B cell (primary cell): ENCODE data around the gene SLC9A3. TPM values are rescaled to one million over a fixed set of nuclear protein-coding genes. Genes with fewer than 3 reads are reported as not detected.

Experiments
- ATAC-seq: fragments of 200-7000 bp; cut with Tn5 transposase; one replicate; pipeline ENCODE4 v1.10.0; 2021; ENCODE audit warnings: low read depth, mild to moderate bottlenecking, moderate number of reproducible peaks, moderate library complexity
- CTCF ChIA-PET: fragments of 350-600 bp; sonication (Branson Sonifier 250); formaldehyde crosslinking; loops from one replicate; lab custom pipeline; 2021; ENCODE audit warnings: antibody characterized with exemption, inconsistent platforms; lab: Charles Lee
- POLR2A ChIA-PET: fragments of 350-600 bp; sonication (Branson Sonifier 250); formaldehyde crosslinking; loops from one replicate; lab custom pipeline; 2021; ENCODE audit warnings: antibody characterized with exemption; lab: Charles Lee
- DNase-seq: peaks from one replicate; pipeline ENCODE4 v3.0.0; 2013
- H2AFZ ChIP-seq: 2 replicates; pipeline ENCODE4 v1.6.1; 2012; ENCODE audit warnings: mild to moderate bottlenecking, low read depth, low read length; ENCODE audit not compliant: insufficient read depth, poor library complexity, severe bottlenecking
- H3K27ac ChIP-seq, 2 donors: 1 replicate in 1 of 2; 2 replicates in 1 of 2; pipeline ENCODE4 v1.5.1; 2012 to 2013; ENCODE audit warnings: low read length in 2 of 2, mild to moderate bottlenecking in 2 of 2, moderate library complexity in 1 of 2
- H3K27me3 ChIP-seq, 4 experiments: fragments of 200-600 bp in 1 of 4; sonication (generic) in 1 of 4; replicated peaks in 1 of 4; 1 replicate in 2 of 4; 2 replicates in 2 of 4; pipeline versions ENCODE4 v1.6.1 to v1.7.0; 2013 to 2016; ENCODE audit warnings: low read length in 3 of 4, mild to moderate bottlenecking in 2 of 4, mixed read lengths in 1 of 4, moderate library complexity in 1 of 4; ENCODE audit not compliant: insufficient read depth in 4 of 4, control insufficient read depth in 3 of 4; ENCODE audit errors: control extremely low read depth in 1 of 4
- H3K36me3 ChIP-seq, 2 experiments: replicated peaks in 1 of 2; 1 replicate in 1 of 2; 2 replicates in 1 of 2; pipeline versions ENCODE4 v1.6.1 to v1.7.1; 2013; ENCODE audit warnings: low read length in 1 of 2; ENCODE audit not compliant: insufficient read depth in 2 of 2, control insufficient read depth in 1 of 2; ENCODE audit errors: control extremely low read depth in 1 of 2, extremely low read depth in 1 of 2
- H3K4me1 ChIP-seq, 2 donors: fragments of 200-600 bp in 1 of 2; sonication (generic) in 1 of 2; 1 replicate in 1 of 2; 2 replicates in 1 of 2; pipeline versions ENCODE4 v1.5.1 to v1.6.1; 2013 to 2017; ENCODE audit warnings: low read length in 2 of 2; ENCODE audit not compliant: control insufficient read depth in 2 of 2, insufficient read depth in 2 of 2
- H3K4me2 ChIP-seq: replicated peaks from 2 replicates; pipeline ENCODE3; 2012; ENCODE audit warnings: mild to moderate bottlenecking, low read depth, low read length; ENCODE audit not compliant: poor library complexity, severe bottlenecking
- H3K4me3 ChIP-seq, 5 experiments: fragments of 200-600 bp in 1 of 5; sonication (generic) in 1 of 5; 1 replicate in 3 of 5; 2 replicates in 2 of 5; pipeline versions ENCODE4 v1.5.1 to v1.7.0; 2011 to 2016; ENCODE audit warnings: low read length in 4 of 5, mild to moderate bottlenecking in 4 of 5, low read depth in 2 of 5, control low read depth in 1 of 5, moderate library complexity in 1 of 5; ENCODE audit not compliant: insufficient read depth in 1 of 5; ENCODE audit errors: control extremely low read depth in 1 of 5, extremely low read depth in 1 of 5
- H3K79me2 ChIP-seq: fragments of 200-600 bp; sonication (generic); one replicate; pipeline ENCODE4 v1.6.0; 2016; ENCODE audit warnings: low read length; ENCODE audit not compliant: control insufficient read depth, insufficient read depth
- H3K9ac ChIP-seq: fragments of 200-600 bp; sonication (generic); 2 replicates; pipeline ENCODE4 v1.6.1; 2017; ENCODE audit warnings: mild to moderate bottlenecking, low read length, moderate library complexity
- H3K9me3 ChIP-seq, 3 donors: one replicate each; pipeline versions ENCODE4 v1.6.1 to v1.7.1; 2013; ENCODE audit warnings: low read length in 2 of 3; ENCODE audit not compliant: control insufficient read depth in 2 of 3, insufficient read depth in 1 of 3; ENCODE audit errors: control extremely low read depth in 1 of 3
- H4K20me1 ChIP-seq: 2 replicates; pipeline ENCODE4 v1.6.0; 2012; ENCODE audit warnings: mild to moderate bottlenecking, low read length; ENCODE audit not compliant: insufficient read depth, control insufficient read depth, poor library complexity, severe bottlenecking
- H3K27ac Mint-ChIP-seq: one replicate; pipeline ENCODE4 v1.8.0; 2021; ENCODE audit warnings: mixed read lengths
- H3K27me3 Mint-ChIP-seq: one replicate; pipeline ENCODE4 v1.8.0; 2021; ENCODE audit warnings: mixed read lengths
- H3K4me1 Mint-ChIP-seq: one replicate; pipeline ENCODE4 v1.8.0; 2021; ENCODE audit warnings: mixed read lengths
- H3K4me3 Mint-ChIP-seq: one replicate; pipeline ENCODE4 v1.8.0; 2021; ENCODE audit warnings: mixed read lengths
- H3K9me3 Mint-ChIP-seq: one replicate; pipeline ENCODE4 v1.8.0; 2022; ENCODE audit warnings: mixed read lengths; ENCODE audit not compliant: insufficient read depth
- EZH2 ChIP-seq: IDR thresholded peaks from 2 replicates; pipeline ENCODE4 v1.6.1; 2012; ENCODE audit warnings: borderline replicate concordance, low read depth, mild to moderate bottlenecking, moderate library complexity, low read length; ENCODE audit not compliant: insufficient read depth, poor library complexity, severe bottlenecking
- WGBS: methylation state at CpG from one replicate; pipeline ENCODE4 v1.1.5; 2013; ENCODE audit warnings: missing lambda C conversion rate; ENCODE audit not compliant: insufficient coverage; 5-methylcytosine and 5-hydroxymethylcytosine counted together
- intact Hi-C: fragments of 100-400 bp; cut with micrococcal nuclease; formaldehyde crosslinking; loops from one replicate; pipeline ENCODE4 v1.10.0; 2022
- polyA plus RNA-seq: library from polyadenylated mRNA; depleted of rRNA; stranded (reverse); fragments of >200 nt; gene quantifications from 2 replicates; pipeline ENCODE4 v1.2.3, GENCODE V29; 2012
- total RNA-seq, 2 donors: library from RNA; stranded (reverse); fragments of 120-200 nt in 1 of 2; gene quantifications; 1 replicate in 1 of 2; 2 replicates in 1 of 2; pipeline versions ENCODE4 v1.2.3 to v1.2.4, GENCODE V29; 2013 to 2022
- TF ChIP-seq, protein P1 (sequence below): fragments of 200-600 bp; IDR thresholded peaks from one replicate; pipeline ENCODE4 v1.8.0; 2022; ENCODE audit warnings: antibody characterized with exemption, mild to moderate bottlenecking

Gene SLC9A3
- total and polyA plus RNA-seq, 2 donors (not counting 1 experiment from before 2014, with no cell fraction given), result 0.84 to 2.0 TPM

GRCh38 chr5:554284-554988, 30.2 kb upstream of the SLC9A3 start:
- intact Hi-C loops, result no loop called here
- Mint-ChIP-seq H3K9me3 (no peaks in the 10 kb centered on the region), H3K4me3 (no peak overlapping the region), H3K4me1 (no peaks in the 10 kb centered on the region), H3K27me3 (peaks cover 27% of the 10 kb centered on the region), H3K27ac (no peak overlapping the region)
- ATAC-seq, result no peak
- H3K4me1 ChIP-seq, result no peaks in the 10 kb centered on the region
- H3K27ac ChIP-seq, result no peak overlapping the region
- peaks cover 0 to 11% (median 8%) of the 10 kb centered on the region in 4 experiments for H3K27me3 ChIP-seq
- peaks cover 0 to 30% (median 3%) of the 10 kb centered on the region in 3 donors for H3K9me3 ChIP-seq
- DNase-seq, result no peak
- no peaks in the 10 kb centered on the region for H3K36me3 ChIP-seq
- H3K4me2 ChIP-seq, result no peak overlapping the region
- no peaks in the 10 kb centered on the region for H4K20me1 ChIP-seq
- POLR2A ChIA-PET, result no interaction called here
- no peak overlapping the region for H3K9ac ChIP-seq
- CTCF ChIA-PET, result no interaction called here
- 95% methylated on average over 7 of the region's 40 CpGs for WGBS
- H2AFZ ChIP-seq, result no peak overlapping the region
- TF ChIP-seq, protein P1, sequence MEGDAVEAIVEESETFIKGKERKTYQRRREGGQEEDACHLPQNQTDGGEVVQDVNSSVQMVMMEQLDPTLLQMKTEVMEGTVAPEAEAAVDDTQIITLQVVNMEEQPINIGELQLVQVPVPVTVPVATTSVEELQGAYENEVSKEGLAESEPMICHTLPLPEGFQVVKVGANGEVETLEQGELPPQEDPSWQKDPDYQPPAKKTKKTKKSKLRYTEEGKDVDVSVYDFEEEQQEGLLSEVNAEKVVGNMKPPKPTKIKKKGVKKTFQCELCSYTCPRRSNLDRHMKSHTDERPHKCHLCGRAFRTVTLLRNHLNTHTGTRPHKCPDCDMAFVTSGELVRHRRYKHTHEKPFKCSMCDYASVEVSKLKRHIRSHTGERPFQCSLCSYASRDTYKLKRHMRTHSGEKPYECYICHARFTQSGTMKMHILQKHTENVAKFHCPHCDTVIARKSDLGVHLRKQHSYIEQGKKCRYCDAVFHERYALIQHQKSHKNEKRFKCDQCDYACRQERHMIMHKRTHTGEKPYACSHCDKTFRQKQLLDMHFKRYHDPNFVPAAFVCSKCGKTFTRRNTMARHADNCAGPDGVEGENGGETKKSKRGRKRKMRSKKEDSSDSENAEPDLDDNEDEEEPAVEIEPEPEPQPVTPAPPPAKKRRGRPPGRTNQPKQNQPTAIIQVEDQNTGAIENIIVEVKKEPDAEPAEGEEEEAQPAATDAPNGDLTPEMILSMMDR, result no peak
- TF ChIP-seq EZH2, result no peak
- no peaks in the 10 kb centered on the region for H3K79me2 ChIP-seq
- H3K4me3 ChIP-seq, result no peak overlapping the region

- Mint-ChIP-seq H3K27ac (no peak overlapping the region), H3K4me1 (no peaks in the 10 kb centered on the region), H3K27me3 (peaks cover 28% of the 10 kb centered on the region), H3K4me3 (no peak overlapping the region), H3K9me3 (no peaks in the 10 kb centered on the region)
- H3K36me3 ChIP-seq, result no peaks in the 10 kb centered on the region
- intact Hi-C loops, result no loop called here
- no peaks in the 10 kb centered on the region for H3K4me1 ChIP-seq
- no peak overlapping the region for H3K27ac ChIP-seq
- ATAC-seq, result no peak
- ChIA-PET CTCF (no interaction called here), POLR2A (no interaction called here)
- 69% methylated on average over 10 of the region's 13 CpGs for WGBS
- H3K9me3 ChIP-seq, result peaks cover 0 to 29% (median 3%) of the 10 kb centered on the region in 3 donors
- H3K4me3 ChIP-seq, result no peak overlapping the region
- peaks cover 0 to 13% (median 9%) of the 10 kb centered on the region in 4 experiments for H3K27me3 ChIP-seq
- no peak overlapping the region for H3K4me2 ChIP-seq
- H4K20me1 ChIP-seq, result no peaks in the 10 kb centered on the region
- H3K79me2 ChIP-seq, result no peaks in the 10 kb centered on the region
- no peak overlapping the region for H2AFZ ChIP-seq
- no peak overlapping the region for H3K9ac ChIP-seq
- TF ChIP-seq, protein P1, result no peak
- TF ChIP-seq EZH2, result no peak
- DNase-seq, result no peak
Observed at GRCh38 chr5:553874-554273, 29.6 kb upstream of the SLC9A3 start.
